ENCODE measurements around the gene ASB11. TPM values are rescaled to one million over a fixed set of nuclear protein-coding genes. Genes with fewer than 3 reads are reported as not detected.
A peak's percentile ranks its signal among the peaks of the same experiment; 100 is the strongest.

ASB11 gene
- total RNA-seq, 4 donors from 2014 or later, result 0.55 to 1.8 (median 1.7) TPM; not detected in 1

GRCh38 chrX:15301924-15302323 is 13.5 kb downstream of the ASB11 start:
- peak; percentile 61 to 90 for DNase-seq (ENCODE audit: low spot score in 2 of 2)
- intact Hi-C loops (cut with DNase I; ENCODE audit: low total_unique reads), result no loop called here
- H3K4me3 ChIP-seq (ENCODE audit: low read depth, poor library complexity, severe bottlenecking), result no peak overlapping the region
- TF ChIP-seq CTCF (IDR thresholded peaks at IDR 0.05) (no peak), POLR2A (IDR thresholded peaks at IDR 0.05) (no peak)
- WGBS, 2 donors, result 28 to 48% methylated on average over 4 of the region's 4 CpGs

- 58 to 68% methylated on average over 4 of the region's 4 CpGs for WGBS, 2 donors
- intact Hi-C loops (cut with DNase I; ENCODE audit: low total_unique reads), result no loop called here
- no peak for TF ChIP-seq POLR2A (IDR thresholded peaks at IDR 0.05)
- TF ChIP-seq CTCF (IDR thresholded peaks at IDR 0.05), result no peak
- H3K4me3 ChIP-seq (ENCODE audit: low read depth, poor library complexity, severe bottlenecking), result no peak overlapping the region
- no peak for DNase-seq (ENCODE audit: low spot score in 2 of 2)
These were observed 15.2 kb downstream of the ASB11 start for GRCh38 chrX:15299941-15300851.

GRCh38 chrX:15298780-15299179 is 16.7 kb downstream of the ASB11 start:
- intact Hi-C loops (cut with DNase I; ENCODE audit: low total_unique reads), result no loop called here
- TF ChIP-seq CTCF (IDR thresholded peaks at IDR 0.05), result no peak
- TF ChIP-seq POLR2A (IDR thresholded peaks at IDR 0.05), result no peak
- no peak for DNase-seq (ENCODE audit: low spot score in 2 of 2)
- H3K4me3 ChIP-seq (ENCODE audit: low read depth, poor library complexity, severe bottlenecking), result no peak overlapping the region
- WGBS, 2 donors, result 83 to 91% methylated on average over 3 of the region's 3 CpGs

- no peak for DNase-seq (ENCODE audit: low spot score in 2 of 2)
- TF ChIP-seq CTCF (IDR thresholded peaks at IDR 0.05) (no peak), POLR2A (IDR thresholded peaks at IDR 0.05) (no peak)
- intact Hi-C loops (cut with DNase I; ENCODE audit: low total_unique reads), result no loop called here
- H3K4me3 ChIP-seq (ENCODE audit: low read depth, poor library complexity, severe bottlenecking), result no peak overlapping the region
- 57 to 64% methylated on average over 2 of the region's 2 CpGs for WGBS, 2 donors
These were observed 17.2 kb downstream of the ASB11 start for GRCh38 chrX:15298201-15298600.

- 89 to 96% methylated on average over 2 of the region's 2 CpGs for WGBS, 2 donors
- DNase-seq (ENCODE audit: low spot score in 2 of 2), result no peak
- H3K4me3 ChIP-seq (ENCODE audit: low read depth, poor library complexity, severe bottlenecking), result no peak overlapping the region
- intact Hi-C loops (cut with DNase I; ENCODE audit: low total_unique reads), result no loop called here
- TF ChIP-seq POLR2A (IDR thresholded peaks at IDR 0.05), result no peak
- no peak for TF ChIP-seq CTCF (IDR thresholded peaks at IDR 0.05)
These were observed 22.0 kb downstream of the ASB11 start for GRCh38 chrX:15293451-15293850.

Data from lower leg skin (tissue), 4 donors.